Superior temporal gyrus (tissue), 1 donor: ENCODE results near the gene SLC8A1.

Experiments used
- DNase-seq: peaks from one replicate; pipeline ENCODE4 v3.0.0-alpha.2; 2016; ENCODE audit errors: extremely low spot score

SLC8A1 gene

DNA sequence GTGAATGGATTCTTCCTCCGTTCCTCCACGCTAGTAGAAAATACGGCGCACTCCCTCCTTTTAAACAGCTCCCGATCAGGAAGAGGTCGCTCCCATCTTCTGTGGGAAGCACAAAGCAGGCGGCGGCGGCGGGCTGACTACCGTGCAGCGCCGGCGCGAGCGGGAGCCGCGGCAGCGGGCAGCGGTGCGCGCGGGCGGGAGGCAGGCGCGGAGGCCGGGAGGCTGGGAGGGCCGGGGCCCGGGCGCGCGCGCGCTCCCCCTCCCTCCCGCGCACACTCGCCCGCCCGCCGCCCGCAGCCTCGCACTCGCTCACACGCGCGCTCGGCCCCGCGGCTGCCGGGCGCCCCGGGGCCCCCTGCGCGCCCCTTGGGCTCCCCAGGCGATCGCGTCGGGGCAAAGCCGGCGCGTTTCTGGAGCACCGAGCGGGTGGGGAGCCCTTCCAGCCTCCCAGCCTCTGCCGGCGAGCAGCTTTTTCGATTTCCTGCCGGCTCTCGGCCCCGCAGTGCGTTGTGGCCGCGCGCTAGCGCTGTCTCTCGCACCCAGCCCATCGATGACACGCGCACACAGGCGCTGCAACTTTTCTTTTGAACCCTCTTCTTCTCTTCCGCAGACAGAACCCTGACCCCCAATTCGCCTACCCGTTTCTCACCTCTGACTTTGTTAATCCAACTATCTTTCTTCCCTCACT is at the start of gene SLC8A1:
SLC8A1 (minus strand) TSS at position 173 of the 688 bp plus-strand sequence.
- DNase-seq: no peak

DNA sequence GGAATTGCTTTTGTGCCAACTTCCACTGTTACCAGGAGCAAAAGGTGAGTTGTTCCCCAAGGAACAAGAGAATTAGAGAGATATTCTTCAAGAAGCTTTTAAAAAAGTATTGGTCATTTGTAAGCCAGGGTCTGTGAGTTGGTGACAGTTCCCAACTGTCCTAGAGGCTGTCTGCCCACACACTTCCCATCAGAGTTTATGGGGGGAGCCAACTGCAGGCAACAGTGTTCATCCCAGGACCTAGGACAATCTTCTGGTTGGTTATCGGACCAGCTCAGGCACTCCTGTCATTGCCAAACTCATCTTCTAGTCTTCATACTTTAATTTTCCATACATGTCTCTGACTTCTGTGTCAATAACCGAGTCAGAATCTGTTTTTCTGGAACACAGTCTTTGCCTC is 47.5 kb upstream of the SLC8A1 start:
- DNase-seq: no peak

- DNase-seq: no peak
Measured at GRCh38 chr2:40497251-40497859, 45.5 kb upstream of the SLC8A1 start.

DNA sequence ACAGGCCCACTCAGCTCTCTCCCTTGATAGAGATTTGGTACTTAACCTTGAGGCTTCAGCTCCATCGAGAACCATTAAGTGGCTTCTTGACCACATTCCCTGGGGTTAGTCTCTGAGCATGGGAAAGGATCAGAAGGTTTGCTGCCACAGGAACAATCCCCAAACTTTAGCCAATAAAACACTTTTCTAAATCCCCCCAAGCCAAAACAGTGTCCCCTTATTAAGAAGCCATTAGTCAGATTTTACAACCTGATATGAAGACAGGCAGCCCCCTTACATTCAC is 37.7 kb upstream of the SLC8A1 start:
- DNase-seq: no peak

DNA sequence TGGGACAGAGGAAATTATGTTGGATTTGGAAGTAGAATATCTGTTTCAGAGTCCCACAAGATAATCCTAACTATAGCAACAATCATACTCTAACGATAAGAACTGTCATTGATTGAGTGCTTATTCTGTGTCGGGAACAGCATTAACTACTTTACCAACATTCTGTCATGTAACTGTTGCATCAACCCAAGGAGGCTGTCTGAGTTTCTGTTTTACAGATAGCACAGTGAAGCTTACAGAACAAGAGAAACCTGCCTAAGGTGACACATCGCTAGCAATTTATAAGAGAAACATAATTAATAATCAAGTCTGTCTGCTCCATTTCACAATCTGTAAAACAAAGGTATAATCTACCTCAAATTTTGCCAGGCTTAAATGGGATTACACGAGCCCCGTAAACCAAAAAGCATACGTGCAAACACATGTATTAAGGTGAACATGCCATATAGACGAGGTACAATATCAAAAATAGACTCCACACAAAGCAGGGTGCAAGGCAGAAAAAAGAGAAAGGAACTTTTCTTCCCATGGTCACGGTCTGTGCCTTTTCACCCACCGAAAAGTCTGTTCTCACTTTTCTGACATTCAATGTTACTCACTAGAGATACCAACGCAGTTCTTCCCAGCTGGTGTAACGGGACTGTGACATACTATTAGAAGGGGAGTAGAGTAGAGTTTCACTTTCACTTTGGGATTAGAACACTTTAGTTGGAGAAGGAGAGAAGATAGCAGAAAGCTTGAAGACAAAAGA is 37.2 kb upstream of the SLC8A1 start:
- no peak for DNase-seq

GRCh38 chr2:40488101-40488601 is 36.3 kb upstream of the SLC8A1 start:
- DNase-seq: no peak

- DNase-seq: no peak
Measured at GRCh38 chr2:40487602-40488001, 35.7 kb upstream of the SLC8A1 start.

DNA sequence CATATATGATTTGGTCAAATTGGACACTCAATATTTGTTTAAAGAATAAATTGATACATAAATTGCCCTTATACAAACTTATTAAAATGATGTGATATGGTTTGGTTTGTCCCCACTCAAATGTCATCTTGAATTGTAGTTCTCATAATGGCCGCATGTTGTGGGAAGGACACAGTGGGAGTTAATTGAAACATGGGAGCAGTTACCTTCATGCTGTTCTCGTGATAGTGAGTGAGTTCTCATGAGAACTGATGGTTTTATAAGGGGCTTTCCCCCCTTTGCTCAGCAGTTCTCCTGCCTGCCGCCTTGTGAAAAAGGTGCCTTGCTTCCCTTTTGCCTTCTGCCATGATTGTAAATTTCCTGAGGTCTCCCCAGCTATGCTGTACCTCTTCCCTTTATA is 34.0 kb upstream of the SLC8A1 start:
- no peak for DNase-seq

- DNase-seq: no peak
Measured at GRCh38 chr2:40485318-40485717, 33.4 kb upstream of the SLC8A1 start.

DNA sequence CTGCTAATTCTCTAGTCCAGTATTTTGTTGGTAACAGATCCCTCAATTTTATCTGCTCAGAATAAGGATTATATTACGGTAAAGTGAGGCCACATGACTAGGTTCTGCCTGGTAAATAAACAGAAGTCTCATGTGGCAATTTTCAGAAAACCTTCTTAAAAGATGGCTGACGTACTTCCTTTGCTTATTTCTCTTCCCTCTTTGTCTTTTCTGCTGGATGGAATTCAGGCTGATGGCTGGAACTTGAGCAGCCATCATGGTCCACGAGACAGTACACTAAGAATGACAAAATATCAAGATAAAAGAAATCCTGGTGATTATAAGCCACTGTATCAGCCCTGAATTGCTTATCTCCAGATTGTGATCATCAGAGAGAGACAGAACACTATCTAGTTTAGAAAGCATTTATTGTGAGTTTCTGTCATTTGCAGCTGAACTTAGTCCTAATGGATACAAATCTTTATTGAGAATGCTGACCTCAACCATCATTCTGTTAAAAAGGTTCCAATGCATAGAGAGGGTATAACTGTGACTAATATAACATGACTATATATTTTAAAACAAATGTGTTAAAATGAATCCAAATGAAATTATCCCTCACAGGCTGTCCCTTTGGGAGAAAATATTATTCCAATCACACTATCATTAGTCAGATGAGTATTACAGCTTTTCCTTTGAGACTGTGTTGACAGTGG is 31.8 kb upstream of the SLC8A1 start:
- DNase-seq: no peak

GRCh38 chr2:40480596-40480995 is 28.7 kb upstream of the SLC8A1 start:
- no peak for DNase-seq

DNA sequence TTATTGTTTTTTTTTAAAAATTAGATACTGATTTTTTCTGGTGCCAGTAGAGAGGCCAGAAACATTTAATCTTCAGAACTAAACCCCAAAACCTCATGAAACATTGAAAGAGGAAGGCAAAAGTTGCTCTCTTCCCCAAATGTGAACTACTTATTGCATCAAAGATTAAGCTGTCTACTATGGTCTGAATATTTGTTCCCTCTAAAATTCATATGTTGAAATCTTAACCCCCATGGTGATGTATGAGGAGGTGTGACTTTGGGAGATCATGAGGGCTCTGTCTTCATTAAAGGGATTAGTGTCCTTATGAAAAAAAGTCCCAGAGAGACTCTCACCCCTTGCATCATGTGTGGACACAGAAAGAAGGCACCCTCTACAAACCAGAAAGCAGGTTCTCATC is 28.2 kb upstream of the SLC8A1 start:
- DNase-seq: no peak

DNA sequence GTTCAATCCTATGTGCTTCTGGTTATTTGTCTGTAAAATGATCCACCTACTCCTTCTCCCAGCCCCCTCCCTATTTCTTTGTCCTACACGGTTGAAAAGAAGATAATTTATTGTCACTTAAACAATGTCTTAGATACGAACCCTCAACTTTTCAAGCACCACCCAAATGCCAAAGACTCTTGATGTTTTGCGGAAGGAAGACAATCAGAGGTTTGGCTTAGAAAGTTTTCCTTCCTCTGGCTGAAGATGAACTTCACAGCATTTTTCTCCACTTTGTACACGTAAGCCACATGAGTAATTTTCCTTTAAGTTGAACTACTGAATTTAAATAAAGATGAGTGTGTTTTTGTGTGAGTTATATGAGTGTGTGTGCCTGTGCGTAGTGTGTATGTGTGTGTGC is 25.5 kb upstream of the SLC8A1 start:
- DNase-seq: no peak

DNA sequence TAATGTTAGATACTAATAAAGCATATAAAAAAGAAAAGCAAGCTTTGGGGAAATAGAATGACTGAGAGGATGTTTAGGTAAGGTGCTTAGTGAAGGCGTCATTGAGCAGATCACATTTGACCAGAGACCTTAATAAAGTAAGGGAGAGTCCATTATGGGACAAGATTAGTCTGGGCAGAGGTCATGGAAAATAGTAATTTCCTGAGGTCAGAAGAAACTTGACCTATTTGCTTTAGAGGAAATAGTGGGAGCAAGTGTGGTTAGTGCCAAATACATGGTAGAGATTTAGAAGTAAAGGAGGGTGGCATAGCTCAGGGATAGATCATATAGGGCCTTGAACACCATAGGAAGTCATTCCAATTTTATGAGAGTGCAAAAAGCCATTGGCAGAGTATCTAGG is 24.5 kb upstream of the SLC8A1 start:
- DNase-seq: no peak

GRCh38 chr2:40474306-40474705 is 22.4 kb upstream of the SLC8A1 start:
- DNase-seq: no peak

- no peak for DNase-seq
Measured at GRCh38 chr2:40471866-40472265, 20.0 kb upstream of the SLC8A1 start.

GRCh38 chr2:40470822-40471813 is 19.2 kb upstream of the SLC8A1 start:
- no peak for DNase-seq

GRCh38 chr2:40466935-40467572 is 15.2 kb upstream of the SLC8A1 start:
- DNase-seq: no peak

- DNase-seq: no peak
Measured at GRCh38 chr2:40466332-40466906, 14.5 kb upstream of the SLC8A1 start.

DNA sequence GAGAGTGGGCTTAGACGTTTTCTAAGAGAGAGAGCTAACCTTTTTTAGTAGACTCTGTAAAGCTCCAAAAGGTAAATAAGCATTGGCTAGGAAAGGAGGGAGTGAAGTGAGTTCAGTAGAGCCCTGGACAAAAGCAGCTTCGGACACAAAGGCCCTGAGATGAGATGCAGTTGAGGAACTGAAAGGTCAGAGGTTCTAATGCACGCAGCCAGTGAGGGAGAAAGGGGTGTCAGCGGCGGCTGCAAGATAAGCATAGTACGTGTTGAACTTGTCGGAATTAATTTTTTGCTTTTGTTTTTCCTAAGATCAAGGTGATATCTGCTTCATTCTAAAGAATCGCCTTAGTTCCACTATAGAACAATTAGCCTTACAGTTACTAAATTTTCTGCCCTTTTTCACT is 11.2 kb upstream of the SLC8A1 start:
- no peak for DNase-seq
